ENCODE results near the gene BMP2. TPM values are rescaled to one million over a fixed set of nuclear protein-coding genes. Genes with fewer than 3 reads are reported as not detected.

The BMP2 gene
- total and polyA plus RNA-seq, 2 donors (not counting 1 experiment from before 2014, with no cell fraction given), result 1.9 to 10.6 TPM

DNA sequence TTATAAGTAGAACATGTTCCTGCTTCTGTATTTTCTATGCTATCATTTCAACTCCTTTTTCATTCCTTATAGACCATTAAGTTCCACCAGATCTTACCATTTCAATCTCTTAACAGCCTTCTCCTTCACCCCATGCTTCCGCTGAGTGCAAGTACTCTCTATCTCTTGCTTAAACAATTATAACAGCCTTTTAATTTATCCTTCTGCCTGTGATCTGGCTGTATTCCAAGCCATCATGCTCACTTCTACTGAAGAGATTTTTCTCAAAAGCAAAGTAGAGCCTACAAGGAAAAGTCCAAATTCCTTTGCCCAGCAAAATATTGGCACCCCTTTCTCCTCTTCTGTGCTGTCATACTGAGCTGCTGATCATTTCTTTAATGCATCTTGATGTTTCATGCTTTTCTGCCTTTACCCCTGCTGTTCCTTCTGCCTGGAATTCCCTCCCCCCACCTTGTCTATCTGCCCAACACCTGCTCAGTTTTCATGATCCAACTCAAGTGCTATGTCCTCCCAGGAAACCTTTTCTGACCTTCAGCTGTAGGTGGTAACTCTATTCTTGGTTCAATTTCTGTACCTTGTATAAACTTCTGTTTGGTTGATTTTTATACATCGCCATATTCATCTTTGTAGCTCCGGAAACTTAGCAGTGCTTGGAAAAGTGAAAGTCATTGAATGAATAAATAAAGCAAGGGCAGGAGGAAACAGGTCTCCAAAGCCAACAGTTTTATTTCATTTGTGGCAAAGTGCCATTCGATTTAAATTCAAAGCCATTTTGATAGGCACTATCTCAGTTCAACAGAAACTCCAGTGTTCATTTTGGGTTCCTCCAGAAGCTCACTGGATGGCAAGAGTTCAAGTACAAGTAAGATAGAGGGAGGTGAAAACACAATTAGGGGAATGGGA is 10.5 kb upstream of the BMP2 start:
- no peaks in the 10 kb centered on the region for H4K20me1 ChIP-seq (ENCODE audit: control insufficient read depth, extremely low read depth, insufficient read depth, low read length)
- H3K9me3 ChIP-seq (ENCODE audit: control insufficient read depth, insufficient read depth, low read depth, low read length), result no peaks in the 10 kb centered on the region
- no peak for TF ChIP-seq EZH2 (IDR thresholded peaks at IDR 0.05; ENCODE audit: low read length, missing control alignments)
- TF ChIP-seq, protein P1, sequence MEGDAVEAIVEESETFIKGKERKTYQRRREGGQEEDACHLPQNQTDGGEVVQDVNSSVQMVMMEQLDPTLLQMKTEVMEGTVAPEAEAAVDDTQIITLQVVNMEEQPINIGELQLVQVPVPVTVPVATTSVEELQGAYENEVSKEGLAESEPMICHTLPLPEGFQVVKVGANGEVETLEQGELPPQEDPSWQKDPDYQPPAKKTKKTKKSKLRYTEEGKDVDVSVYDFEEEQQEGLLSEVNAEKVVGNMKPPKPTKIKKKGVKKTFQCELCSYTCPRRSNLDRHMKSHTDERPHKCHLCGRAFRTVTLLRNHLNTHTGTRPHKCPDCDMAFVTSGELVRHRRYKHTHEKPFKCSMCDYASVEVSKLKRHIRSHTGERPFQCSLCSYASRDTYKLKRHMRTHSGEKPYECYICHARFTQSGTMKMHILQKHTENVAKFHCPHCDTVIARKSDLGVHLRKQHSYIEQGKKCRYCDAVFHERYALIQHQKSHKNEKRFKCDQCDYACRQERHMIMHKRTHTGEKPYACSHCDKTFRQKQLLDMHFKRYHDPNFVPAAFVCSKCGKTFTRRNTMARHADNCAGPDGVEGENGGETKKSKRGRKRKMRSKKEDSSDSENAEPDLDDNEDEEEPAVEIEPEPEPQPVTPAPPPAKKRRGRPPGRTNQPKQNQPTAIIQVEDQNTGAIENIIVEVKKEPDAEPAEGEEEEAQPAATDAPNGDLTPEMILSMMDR (conservative IDR thresholded peaks at IDR 0.05 in 1 of 2, IDR thresholded peaks at IDR 0.05 in 1 of 2; ENCODE audit: low read depth in 1 of 2, low read length in 2 of 2), result no peak
- no peaks in the 10 kb centered on the region for H3K79me2 ChIP-seq (ENCODE audit: control insufficient read depth, insufficient read depth, low read length)
- H3K4me3 ChIP-seq (replicated peaks in 1 of 4; ENCODE audit: control extremely low read depth in 1 of 4, insufficient read depth in 1 of 4, low read depth in 3 of 4, low read length in 4 of 4), result no peak overlapping the region
- no peak for DNase-seq (ENCODE audit: low read depth in 2 of 2)
- no peak overlapping the region for H3K27ac ChIP-seq (ENCODE audit: insufficient read depth, low read length)
- H2AFZ ChIP-seq (ENCODE audit: low read length), result no peak overlapping the region
- peak overlapping the region; percentile 35 for H3K4me2 ChIP-seq (ENCODE audit: extremely low read depth, insufficient read depth, low read length)
- peaks cover 7% of the 10 kb centered on the region for H3K27me3 ChIP-seq (ENCODE audit: control insufficient read depth, insufficient read depth, low read length)
- H3K36me3 ChIP-seq (ENCODE audit: control insufficient read depth, insufficient read depth, low read length), result no peaks in the 10 kb centered on the region
- H3K9ac ChIP-seq (ENCODE audit: insufficient read depth, low read length), result no peak overlapping the region
- H3K4me1 ChIP-seq (ENCODE audit: control insufficient read depth, extremely low read depth, insufficient read depth, low read length), result no peaks in the 10 kb centered on the region

DNA sequence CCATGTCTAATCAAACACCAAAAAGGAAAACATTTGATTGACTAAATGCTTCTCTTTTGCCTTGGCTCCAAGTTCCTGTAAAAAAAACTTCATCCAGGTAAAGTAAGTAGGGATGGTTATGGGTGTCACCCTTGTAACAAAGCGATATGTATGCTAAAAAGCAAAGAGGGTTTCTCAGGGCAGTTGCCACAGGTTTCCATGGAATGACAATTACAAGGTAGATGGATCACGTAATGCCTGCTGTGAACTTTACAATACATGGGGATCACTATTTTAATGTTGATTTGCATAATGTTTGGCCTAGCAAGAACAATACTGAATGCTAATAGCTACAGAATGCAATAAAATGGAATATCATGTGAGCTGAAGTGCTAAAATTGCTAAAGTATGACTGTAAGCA is 2.9 kb upstream of the BMP2 start:
- no peak overlapping the region for H3K27ac ChIP-seq (ENCODE audit: insufficient read depth, low read length)
- H3K27me3 ChIP-seq (ENCODE audit: control insufficient read depth, insufficient read depth, low read length), result peaks cover 3% of the 10 kb centered on the region
- peaks cover 2% of the 10 kb centered on the region for H3K4me1 ChIP-seq (ENCODE audit: control insufficient read depth, extremely low read depth, insufficient read depth, low read length)
- H3K4me3 ChIP-seq (replicated peaks in 1 of 4; ENCODE audit: control extremely low read depth in 1 of 4, insufficient read depth in 1 of 4, low read depth in 3 of 4, low read length in 4 of 4), result no peak overlapping the region
- H3K9me3 ChIP-seq (ENCODE audit: control insufficient read depth, insufficient read depth, low read depth, low read length), result no peaks in the 10 kb centered on the region
- no peaks in the 10 kb centered on the region for H3K36me3 ChIP-seq (ENCODE audit: control insufficient read depth, insufficient read depth, low read length)
- H3K79me2 ChIP-seq (ENCODE audit: control insufficient read depth, insufficient read depth, low read length), result no peaks in the 10 kb centered on the region
- no peak overlapping the region for H2AFZ ChIP-seq (ENCODE audit: low read length)
- TF ChIP-seq, protein P1 (conservative IDR thresholded peaks at IDR 0.05 in 1 of 2, IDR thresholded peaks at IDR 0.05 in 1 of 2; ENCODE audit: low read depth in 1 of 2, low read length in 2 of 2), result no peak
- TF ChIP-seq EZH2 (IDR thresholded peaks at IDR 0.05; ENCODE audit: low read length, missing control alignments), result no peak
- no peak overlapping the region for H3K9ac ChIP-seq (ENCODE audit: insufficient read depth, low read length)
- H4K20me1 ChIP-seq (ENCODE audit: control insufficient read depth, extremely low read depth, insufficient read depth, low read length), result no peaks in the 10 kb centered on the region
- H3K4me2 ChIP-seq (ENCODE audit: extremely low read depth, insufficient read depth, low read length), result no peak overlapping the region
- DNase-seq (ENCODE audit: low read depth in 2 of 2), result no peak

DNA sequence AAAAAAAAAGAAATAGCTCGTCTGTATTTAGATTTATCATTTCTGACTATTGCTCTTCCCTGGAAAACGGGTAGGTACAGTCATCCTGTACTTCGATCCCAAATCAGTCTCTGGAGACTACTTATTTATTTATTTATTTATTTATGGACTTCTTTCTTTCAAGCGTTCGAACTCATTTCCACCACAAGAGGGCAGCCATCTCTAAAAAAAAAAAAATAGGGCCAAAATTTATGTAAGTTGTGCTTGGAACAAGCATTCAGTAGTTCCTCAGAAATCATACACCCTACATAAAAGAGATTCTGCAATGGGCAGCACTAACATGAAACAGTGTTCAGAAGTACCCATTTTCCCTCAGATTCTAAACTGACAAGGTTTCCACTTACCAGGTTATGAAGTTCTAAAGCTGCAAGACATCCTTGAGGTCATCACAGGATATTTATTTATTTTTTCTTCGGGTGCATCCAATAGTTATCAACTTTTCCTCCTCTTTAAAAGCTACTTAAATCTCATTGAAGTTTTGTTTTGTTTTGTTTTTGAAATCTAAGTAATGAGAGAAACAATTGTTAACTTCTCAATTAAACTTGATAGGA is 1.9 kb upstream of the BMP2 start:
- no peaks in the 10 kb centered on the region for H4K20me1 ChIP-seq (ENCODE audit: control insufficient read depth, extremely low read depth, insufficient read depth, low read length)
- H3K4me2 ChIP-seq (ENCODE audit: extremely low read depth, insufficient read depth, low read length), result no peak overlapping the region
- H3K9me3 ChIP-seq (ENCODE audit: control insufficient read depth, insufficient read depth, low read depth, low read length), result no peaks in the 10 kb centered on the region
- peaks cover 4% of the 10 kb centered on the region for H3K4me1 ChIP-seq (ENCODE audit: control insufficient read depth, extremely low read depth, insufficient read depth, low read length)
- H2AFZ ChIP-seq (ENCODE audit: low read length), result no peak overlapping the region
- H3K36me3 ChIP-seq (ENCODE audit: control insufficient read depth, insufficient read depth, low read length), result no peaks in the 10 kb centered on the region
- H3K79me2 ChIP-seq (ENCODE audit: control insufficient read depth, insufficient read depth, low read length), result no peaks in the 10 kb centered on the region
- no peak overlapping the region for H3K4me3 ChIP-seq (replicated peaks in 1 of 4; ENCODE audit: control extremely low read depth in 1 of 4, insufficient read depth in 1 of 4, low read depth in 3 of 4, low read length in 4 of 4)
- no peaks in the 10 kb centered on the region for H3K27me3 ChIP-seq (ENCODE audit: control insufficient read depth, insufficient read depth, low read length)
- DNase-seq (ENCODE audit: low read depth in 2 of 2), result peak; percentile 58 to 82
- H3K27ac ChIP-seq (ENCODE audit: insufficient read depth, low read length), result no peak overlapping the region
- TF ChIP-seq, protein P1 (conservative IDR thresholded peaks at IDR 0.05 in 1 of 2, IDR thresholded peaks at IDR 0.05 in 1 of 2; ENCODE audit: low read depth in 1 of 2, low read length in 2 of 2), result peak; percentile 45 to 48
- no peak for TF ChIP-seq EZH2 (IDR thresholded peaks at IDR 0.05; ENCODE audit: low read length, missing control alignments)
- no peak overlapping the region for H3K9ac ChIP-seq (ENCODE audit: insufficient read depth, low read length)
